AG09319 (cell line): ENCODE results near the gene RTL10.

Experiments
- DNase-seq: peaks from one replicate; pipeline ENCODE4 v3.0.0-alpha.2; 2010; ENCODE audit warnings: low read depth; ENCODE audit errors: extremely low read depth
- TF ChIP-seq, protein P1 (sequence below): IDR thresholded peaks from 2 replicates; pipeline ENCODE4 v1.5.1; 2011; ENCODE audit warnings: low read depth, mild to moderate bottlenecking, inconsistent platforms, low read length, moderate library complexity

The RTL10 gene

DNA sequence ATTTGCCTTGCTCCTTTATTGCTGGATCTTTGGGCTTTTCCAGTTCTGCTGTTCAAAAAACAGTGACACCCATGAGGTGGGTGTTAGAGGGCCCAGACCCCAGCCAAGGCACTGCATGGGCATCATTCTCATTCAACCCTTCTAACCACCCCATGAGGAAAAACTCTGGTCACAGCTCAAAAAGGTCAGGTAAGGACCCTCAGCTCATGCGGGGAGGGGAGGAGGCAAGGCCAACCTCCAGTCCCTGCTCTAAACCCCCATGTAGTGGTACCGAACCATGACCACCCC, 7.4 kb downstream of the RTL10 start:
- TF ChIP-seq, protein P1, sequence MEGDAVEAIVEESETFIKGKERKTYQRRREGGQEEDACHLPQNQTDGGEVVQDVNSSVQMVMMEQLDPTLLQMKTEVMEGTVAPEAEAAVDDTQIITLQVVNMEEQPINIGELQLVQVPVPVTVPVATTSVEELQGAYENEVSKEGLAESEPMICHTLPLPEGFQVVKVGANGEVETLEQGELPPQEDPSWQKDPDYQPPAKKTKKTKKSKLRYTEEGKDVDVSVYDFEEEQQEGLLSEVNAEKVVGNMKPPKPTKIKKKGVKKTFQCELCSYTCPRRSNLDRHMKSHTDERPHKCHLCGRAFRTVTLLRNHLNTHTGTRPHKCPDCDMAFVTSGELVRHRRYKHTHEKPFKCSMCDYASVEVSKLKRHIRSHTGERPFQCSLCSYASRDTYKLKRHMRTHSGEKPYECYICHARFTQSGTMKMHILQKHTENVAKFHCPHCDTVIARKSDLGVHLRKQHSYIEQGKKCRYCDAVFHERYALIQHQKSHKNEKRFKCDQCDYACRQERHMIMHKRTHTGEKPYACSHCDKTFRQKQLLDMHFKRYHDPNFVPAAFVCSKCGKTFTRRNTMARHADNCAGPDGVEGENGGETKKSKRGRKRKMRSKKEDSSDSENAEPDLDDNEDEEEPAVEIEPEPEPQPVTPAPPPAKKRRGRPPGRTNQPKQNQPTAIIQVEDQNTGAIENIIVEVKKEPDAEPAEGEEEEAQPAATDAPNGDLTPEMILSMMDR, result no peak
- no peak for DNase-seq

DNA sequence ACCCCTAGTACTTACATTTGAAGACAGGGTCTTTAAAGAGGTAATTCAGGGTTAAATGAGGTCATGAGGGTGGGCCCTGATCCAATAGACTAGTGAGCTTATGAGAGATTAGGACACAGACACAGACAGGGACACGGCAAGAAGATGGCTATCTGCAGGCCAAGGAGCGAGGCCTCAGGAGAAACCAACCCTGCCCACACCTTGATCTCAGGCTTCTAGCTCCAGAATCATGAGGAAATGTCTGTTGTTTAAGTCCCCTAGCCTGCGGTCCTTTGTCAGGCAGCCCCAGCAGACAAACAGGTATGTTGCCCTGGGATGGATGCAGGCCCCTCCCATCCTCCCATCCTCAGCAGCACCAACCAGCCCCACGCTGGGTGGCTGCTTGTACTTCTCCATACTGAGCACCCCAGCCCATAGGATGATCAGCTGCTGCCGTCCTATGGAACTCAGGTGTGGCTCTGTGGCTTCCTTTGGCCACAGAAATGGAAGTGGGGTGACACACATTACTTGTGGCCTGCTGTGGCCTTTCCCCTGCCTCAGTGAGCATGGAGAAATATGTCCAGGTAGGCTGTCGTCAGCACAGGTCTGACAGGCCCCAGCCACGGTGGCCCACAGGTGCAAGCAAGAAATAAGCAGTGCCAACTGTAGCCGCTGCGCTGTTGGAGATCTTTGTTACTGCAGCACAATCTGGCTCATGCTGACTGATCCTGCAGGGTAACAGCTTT, 7.9 kb downstream of the RTL10 start:
- DNase-seq, result no peak
- TF ChIP-seq, protein P1, result no peak

DNA sequence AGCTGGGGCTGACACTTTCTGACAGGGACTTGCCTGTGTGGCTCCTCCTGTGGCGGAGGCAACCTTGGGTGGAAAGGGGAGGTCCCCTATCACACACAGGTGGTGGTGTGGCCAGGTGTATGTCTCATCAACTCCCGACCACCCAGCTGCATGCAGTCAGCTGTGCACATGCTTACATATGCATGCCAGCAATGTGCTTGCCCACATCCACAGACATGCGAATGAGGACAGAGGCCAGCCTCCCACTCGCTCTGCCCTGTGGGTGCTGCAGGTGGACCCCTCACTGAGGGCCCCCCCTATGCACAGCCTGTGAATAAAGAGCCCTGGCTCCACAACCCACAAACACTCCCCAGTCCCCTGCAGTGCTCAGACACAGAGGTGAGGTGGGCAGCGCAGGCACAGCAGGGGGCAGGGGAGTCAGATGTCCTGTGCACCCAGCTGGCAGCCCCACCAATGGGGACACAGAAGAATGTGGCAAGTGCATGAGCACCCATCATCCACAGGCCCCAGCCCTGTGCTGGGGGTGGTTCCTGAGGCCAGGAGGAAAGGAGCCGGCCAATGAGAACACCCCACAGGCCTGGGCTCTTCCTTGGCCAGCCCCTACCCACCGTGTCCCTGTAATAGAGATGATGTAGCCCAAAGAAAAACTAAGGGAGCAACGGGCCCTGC, 9.5 kb downstream of the RTL10 start:
- no peak for DNase-seq
- TF ChIP-seq, protein P1, result no peak

GRCh38 chr22:19844377-19845053, 10.2 kb downstream of the RTL10 start:
- peak; percentile 19 for DNase-seq
- TF ChIP-seq, protein P1, result peak; percentile 11

- no peak for DNase-seq
- TF ChIP-seq, protein P1, result no peak
Observed at GRCh38 chr22:19843857-19844376, 10.8 kb downstream of the RTL10 start.

DNA sequence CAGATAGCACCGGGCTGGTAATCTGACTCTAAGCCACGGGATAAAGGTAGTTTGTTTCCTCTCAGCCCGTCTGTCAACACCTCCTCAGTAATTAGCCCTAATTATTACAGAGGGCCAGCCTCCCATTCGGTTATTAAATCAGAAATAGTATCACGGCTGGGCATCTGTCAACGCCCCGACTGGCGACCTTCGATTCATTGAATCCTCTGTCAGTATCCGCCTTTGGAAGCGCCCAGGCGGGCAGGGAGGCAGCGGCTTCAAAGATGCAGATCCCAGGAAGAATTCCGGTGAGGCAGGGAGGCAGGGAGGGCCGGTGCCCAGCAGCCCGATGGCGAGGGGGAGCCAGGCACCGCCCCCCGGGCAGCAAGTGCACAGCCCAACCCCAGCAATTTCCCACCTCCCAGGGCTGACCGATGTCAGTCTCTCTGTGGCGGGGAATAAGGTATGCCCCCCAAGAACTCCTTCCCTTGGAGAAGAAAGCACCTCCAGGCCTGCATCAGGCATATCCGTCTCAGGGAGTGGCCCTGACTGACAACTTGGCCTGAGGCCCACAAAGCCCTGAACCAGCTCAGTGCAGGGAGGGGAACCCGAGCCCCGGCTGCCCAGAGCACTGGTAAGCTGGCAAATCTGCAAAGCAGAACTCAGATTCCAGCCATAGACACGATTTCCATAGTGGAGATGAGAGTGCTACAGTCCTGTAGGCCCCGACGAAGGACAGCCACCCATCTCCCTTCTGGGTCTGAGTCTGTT, 11.4 kb downstream of the RTL10 start:
- TF ChIP-seq, protein P1, result no peak
- DNase-seq, result no peak
